ENCODE data around the gene ATP2A2. TPM values are rescaled to one million over a fixed set of nuclear protein-coding genes. Genes with fewer than 3 reads are reported as not detected.
"Not testable (repeated sequence)": the region's sequence is repeated elsewhere in the genome, so short reads cannot be mapped to it uniquely, and the experiment has no call there.

ATP2A2 gene
- total RNA-seq, 2 donors from 2014 or later, result 1,597 to 3,086 TPM

- no peak for TF ChIP-seq CTCF (IDR thresholded peaks at IDR 0.05)
- H3K4me3 ChIP-seq, result no peak overlapping the region
- H3K9me3 ChIP-seq, result no peaks in the 10 kb centered on the region
- no peak for DNase-seq (ENCODE audit: low spot score)
- H3K36me3 ChIP-seq, result peaks cover 36% of the 10 kb centered on the region
- no peak overlapping the region for H3K27ac ChIP-seq
- peaks cover 0 to 40% of the 10 kb centered on the region in 2 donors for H3K4me1 ChIP-seq
- no peaks in the 10 kb centered on the region for H3K27me3 ChIP-seq
Observed at GRCh38 chr12:110372056-110372425, 91.0 kb downstream of the ATP2A2 start.

GRCh38 chr12:110373025-110373424 is 92.0 kb downstream of the ATP2A2 start:
- Histone ChIP-seq H3K9me3 (no peaks in the 10 kb centered on the region), H3K27me3 (no peaks in the 10 kb centered on the region), H3K27ac (peak overlapping the region in 1 of 2 donors; percentile 10), H3K36me3 (peaks cover 46% of the 10 kb centered on the region), H3K4me1 (peaks cover 0 to 32% of the 10 kb centered on the region in 2 donors), H3K4me3 (no peak overlapping the region)
- no peak for TF ChIP-seq CTCF (IDR thresholded peaks at IDR 0.05)
- DNase-seq (ENCODE audit: low spot score), result no peak

GRCh38 chr12:110373425-110373824 is 92.4 kb downstream of the ATP2A2 start:
- H3K9me3 ChIP-seq, result no peaks in the 10 kb centered on the region
- H3K4me3 ChIP-seq, result no peak overlapping the region
- H3K27ac ChIP-seq, result peak overlapping the region; percentile 10 to 31
- no peak for DNase-seq (ENCODE audit: low spot score)
- H3K4me1 ChIP-seq, result peaks cover 0 to 32% of the 10 kb centered on the region in 2 donors
- H3K36me3 ChIP-seq, result peaks cover 50% of the 10 kb centered on the region
- H3K27me3 ChIP-seq, result no peaks in the 10 kb centered on the region
- TF ChIP-seq CTCF (IDR thresholded peaks at IDR 0.05), result no peak

- no peaks in the 10 kb centered on the region for H3K27me3 ChIP-seq
- peak overlapping the region; percentile 10 to 31 for H3K27ac ChIP-seq
- H3K4me1 ChIP-seq, result peaks cover 0 to 32% of the 10 kb centered on the region in 2 donors
- H3K36me3 ChIP-seq, result peaks cover 57% of the 10 kb centered on the region
- H3K4me3 ChIP-seq, result no peak overlapping the region
- TF ChIP-seq CTCF (IDR thresholded peaks at IDR 0.05), result no peak
- H3K9me3 ChIP-seq, result no peaks in the 10 kb centered on the region
- no peak for DNase-seq (ENCODE audit: low spot score)
Observed at GRCh38 chr12:110373962-110374611, 93.0 kb downstream of the ATP2A2 start.

GRCh38 chr12:110378131-110378790 is 97.2 kb downstream of the ATP2A2 start:
- DNase-seq (ENCODE audit: low spot score); H3K4me1 ChIP-seq; H3K9me3 ChIP-seq; H3K27ac ChIP-seq; H3K4me3 ChIP-seq; H3K27me3 ChIP-seq: not testable (repeated sequence)
- H3K36me3 ChIP-seq, result peaks cover 94% of the 10 kb centered on the region

GRCh38 chr12:110379197-110379596 is 98.2 kb downstream of the ATP2A2 start:
- no peak for TF ChIP-seq CTCF (IDR thresholded peaks at IDR 0.05)
- no peak overlapping the region for H3K4me3 ChIP-seq
- DNase-seq (ENCODE audit: low spot score), result no peak

More at GRCh38 chr12:110379197-110379596, 98.2 kb downstream of the ATP2A2 start:
- Histone ChIP-seq H3K36me3 (peaks cover 91% of the 10 kb centered on the region), H3K4me1 (no peaks in the 10 kb centered on the region), H3K9me3 (no peaks in the 10 kb centered on the region), H3K27me3 (no peaks in the 10 kb centered on the region), H3K27ac (peak overlapping the region in 1 of 2 donors; percentile 23)
